GM19372 (cell line): Measurements from ENCODE around the gene IFFO2.

Experiments used
- ATAC-seq: cut with Tn5 transposase; IDR thresholded peaks from one replicate; pipeline ENCODE4 v1.9.1; 2021; ENCODE audit warnings: mild to moderate bottlenecking, low read depth, moderate library complexity; ENCODE audit not compliant: unreplicated experiment

IFFO2 gene

DNA sequence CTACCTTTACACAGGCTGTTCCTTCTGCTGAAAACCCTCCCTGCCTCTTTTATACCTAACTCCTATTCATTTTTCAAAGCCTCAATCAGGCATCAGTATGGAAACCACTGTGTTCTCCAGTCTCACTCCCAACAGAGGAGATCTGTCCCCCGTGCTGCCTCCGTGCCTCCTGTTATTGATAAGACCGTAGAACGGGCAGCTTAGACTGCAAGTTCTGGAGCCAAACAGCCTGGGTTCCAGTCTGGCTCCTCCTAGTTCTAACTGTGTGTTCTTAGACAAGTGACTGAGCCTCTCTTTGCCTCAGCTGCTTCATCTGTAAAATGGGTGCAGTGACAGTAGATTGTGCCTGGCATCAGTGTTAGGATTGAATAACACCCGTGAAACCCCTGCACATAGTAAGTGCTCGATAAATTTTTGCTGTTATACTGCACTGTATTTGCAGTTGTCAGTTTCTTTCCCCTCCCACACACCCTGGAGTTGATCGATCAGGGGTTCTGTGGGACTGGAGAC lies 17.0 kb upstream of the IFFO2 start:
- no peak for ATAC-seq

GRCh38 chr1:18972991-18973390 lies 16.5 kb upstream of the IFFO2 start:
- ATAC-seq, result no peak

GRCh38 chr1:18972531-18972930 lies 16.1 kb upstream of the IFFO2 start:
- ATAC-seq, result no peak

DNA sequence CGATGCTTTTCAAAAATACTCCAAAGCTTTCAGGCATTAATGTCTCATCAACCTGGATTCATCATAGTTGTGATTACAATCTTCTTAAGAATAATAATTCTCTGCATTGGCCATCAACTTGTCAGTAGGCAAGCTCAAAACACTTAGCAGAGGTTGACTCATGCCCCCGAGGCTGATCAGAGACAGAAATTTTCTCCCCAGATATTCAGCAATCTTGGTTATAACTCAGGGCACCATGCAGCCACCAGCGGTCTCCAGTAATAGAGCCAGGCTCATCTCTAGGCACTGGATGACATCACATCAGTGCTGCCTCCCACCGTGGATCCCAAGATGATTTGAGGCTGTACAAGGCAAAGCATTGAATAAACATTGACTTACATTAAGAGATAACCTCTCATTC lies 14.3 kb upstream of the IFFO2 start:
- no peak for ATAC-seq

DNA sequence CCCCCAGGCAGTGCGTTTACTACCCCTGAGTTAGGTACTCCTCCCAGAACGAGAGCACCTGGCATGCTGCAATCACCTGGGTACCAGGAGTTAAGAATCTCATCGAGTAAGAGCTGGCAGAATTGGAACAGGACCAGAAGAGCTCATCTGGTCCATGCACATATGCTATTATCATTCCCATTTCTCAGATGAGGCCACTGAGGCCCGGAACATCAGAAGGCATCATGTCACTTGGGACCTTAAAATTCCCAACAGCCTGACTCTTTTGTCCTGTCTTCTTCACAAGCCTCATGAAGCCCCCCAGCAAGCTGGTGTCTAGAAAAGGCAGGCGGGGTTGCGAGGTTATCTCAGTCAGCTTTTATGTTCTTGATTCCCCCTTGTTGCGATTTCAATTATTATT lies 13.9 kb upstream of the IFFO2 start:
- ATAC-seq, result no peak

DNA sequence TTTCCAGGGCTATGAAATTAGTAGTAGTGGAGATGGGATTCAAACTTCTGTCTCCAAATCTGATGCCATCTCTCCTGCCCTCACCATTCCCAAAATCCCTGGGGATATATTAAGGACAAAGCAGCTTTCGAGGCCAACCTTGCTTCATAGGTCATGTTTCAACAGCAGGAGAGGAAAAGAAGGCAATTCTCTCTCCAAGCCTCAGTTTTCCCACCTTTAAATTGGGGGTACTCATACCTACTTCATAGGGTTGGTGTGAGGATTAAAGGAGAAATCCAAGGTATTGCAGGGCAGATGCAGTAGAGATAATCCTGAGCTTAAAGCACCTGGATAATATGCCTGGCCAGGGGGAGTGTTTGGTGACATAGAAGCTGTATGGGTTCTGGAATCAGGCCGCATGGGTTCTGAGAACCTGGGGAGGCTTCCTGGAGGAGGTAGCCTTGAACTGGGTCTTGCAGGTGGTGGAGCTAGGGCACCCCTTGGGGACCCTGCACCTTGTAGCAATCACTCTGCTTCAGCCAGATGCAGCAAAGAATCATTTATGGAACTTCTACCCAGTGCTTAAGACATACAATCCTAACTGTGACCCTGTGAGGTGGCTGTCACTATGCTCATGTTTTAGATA lies 10.7 kb upstream of the IFFO2 start:
- ATAC-seq, result no peak

DNA sequence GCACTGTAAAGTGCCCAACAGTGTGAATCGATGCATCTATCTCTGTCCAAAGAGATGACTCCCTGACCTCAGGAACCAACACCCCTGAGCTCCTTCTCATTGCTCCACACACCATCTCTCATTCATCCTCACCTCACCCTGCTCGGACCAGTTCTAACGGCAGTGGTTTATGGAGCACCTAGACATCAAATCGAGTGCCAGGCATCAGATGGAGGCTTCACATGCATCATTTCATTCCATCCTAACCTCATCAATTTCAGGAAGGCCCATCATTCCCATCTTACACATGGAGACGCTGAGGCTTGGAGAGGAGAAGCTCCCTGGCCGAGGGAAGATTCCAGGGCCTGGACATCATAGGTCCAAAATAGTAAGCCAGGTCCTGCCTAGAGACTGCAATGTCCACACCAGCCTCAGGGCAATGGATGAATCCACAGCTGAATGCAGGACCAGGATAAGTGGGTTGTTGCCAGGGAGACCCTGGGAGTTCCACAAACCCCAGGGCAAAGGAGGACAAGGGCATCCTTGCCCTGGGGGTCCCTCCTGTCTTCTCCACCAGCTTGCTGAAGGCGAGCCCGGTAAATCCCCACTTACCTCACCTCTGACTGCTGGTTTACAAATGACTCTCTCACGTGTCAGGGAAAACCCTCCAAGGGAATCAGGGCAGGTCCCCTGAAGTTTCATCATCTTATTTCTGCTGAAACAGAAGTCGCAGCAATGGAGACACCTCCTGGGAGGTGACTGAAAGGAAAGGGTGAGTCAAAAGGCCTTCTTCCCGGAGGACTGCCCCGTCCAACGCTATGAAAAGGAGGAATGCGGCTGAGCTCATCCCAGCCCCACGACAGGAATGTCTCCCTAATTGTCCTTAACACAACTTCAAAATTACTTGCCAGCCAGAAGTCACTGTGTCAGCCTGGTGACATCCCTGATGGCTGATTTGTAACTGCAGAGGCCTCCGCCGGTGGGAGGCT lies 9.0 kb upstream of the IFFO2 start:
- ATAC-seq, result no peak

GRCh38 chr1:18963968-18964367 lies 7.5 kb upstream of the IFFO2 start:
- ATAC-seq, result no peak

- ATAC-seq, result no peak
These were observed 6.6 kb upstream of the IFFO2 start for GRCh38 chr1:18962855-18963737.

- ATAC-seq, result no peak
These were observed 5.7 kb upstream of the IFFO2 start for GRCh38 chr1:18962121-18962721.

DNA sequence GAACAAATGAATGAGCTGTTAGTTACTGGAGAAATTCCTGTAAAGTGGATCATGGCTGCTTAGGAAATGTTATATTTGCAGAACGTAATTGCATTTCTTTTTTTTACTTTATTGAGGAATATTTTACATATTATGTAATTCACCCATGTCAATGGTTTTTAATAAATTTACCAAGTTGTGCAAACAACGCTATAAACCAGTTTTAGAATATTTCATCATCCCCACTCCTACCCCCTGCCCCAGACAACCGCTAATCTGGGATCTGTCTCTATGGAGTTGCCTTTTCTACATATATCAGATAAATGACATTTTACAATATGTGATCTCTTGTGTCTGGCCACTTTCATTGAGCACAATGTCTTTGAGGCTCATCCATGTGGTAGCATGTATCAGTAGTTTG lies 4.3 kb upstream of the IFFO2 start:
- no peak for ATAC-seq

DNA sequence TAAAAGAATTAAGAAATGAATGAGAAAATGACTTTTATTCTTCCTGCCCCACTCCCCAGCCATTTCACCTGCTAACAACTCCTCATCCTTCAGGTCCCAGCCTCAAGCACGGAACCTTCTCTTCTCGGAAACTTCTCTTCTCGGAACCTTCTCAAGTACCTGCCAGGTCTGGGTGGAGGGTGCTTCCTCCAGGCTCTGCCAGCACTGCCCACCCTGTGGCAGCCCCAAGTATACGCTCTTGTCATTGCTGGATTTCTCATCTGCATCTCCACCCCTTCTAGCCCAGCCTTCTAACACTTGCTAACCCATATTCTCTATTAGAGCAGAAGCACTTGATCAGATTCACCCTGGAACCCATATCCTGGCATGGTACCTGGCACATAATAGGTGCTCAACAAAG lies 3.9 kb upstream of the IFFO2 start:
- ATAC-seq, result no peak

GRCh38 chr1:18959591-18959990 lies 3.1 kb upstream of the IFFO2 start:
- ATAC-seq, result no peak

DNA sequence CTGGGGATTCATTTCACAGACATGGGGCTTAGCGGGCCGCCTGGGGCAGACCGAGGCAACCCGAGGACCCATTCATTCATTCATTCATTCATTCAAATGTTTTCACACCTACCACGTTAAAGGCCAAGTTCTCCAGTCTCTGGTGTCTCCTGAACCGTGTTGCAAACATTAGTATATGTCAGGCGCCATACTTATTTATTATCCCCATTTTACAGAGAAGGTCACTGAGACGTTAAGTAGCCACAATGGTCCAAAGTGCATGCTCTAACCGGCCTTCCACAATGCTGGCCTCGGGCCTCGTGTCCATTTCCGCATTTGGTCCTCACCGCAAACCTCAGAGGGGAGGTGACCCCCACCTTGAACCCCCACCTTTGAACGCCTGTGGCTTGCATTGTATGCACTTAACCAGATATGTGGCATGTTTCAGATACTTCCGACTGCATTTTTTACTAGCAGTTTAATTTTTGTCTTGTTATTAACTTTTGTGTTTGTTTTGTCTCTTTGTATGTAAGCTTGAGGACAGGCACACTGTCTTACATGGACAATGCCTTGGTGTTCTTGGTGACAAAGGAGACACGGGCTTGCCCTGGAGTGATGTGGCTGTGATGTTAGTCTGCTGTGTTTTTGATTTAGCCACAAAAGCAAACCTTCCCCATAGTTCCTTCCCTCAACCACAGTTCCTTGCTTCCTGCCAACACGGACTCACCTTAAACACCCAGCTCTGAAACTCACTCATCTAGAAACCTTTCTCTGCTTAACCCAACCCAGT lies 1.2 kb upstream of the IFFO2 start:
- no peak for ATAC-seq

DNA sequence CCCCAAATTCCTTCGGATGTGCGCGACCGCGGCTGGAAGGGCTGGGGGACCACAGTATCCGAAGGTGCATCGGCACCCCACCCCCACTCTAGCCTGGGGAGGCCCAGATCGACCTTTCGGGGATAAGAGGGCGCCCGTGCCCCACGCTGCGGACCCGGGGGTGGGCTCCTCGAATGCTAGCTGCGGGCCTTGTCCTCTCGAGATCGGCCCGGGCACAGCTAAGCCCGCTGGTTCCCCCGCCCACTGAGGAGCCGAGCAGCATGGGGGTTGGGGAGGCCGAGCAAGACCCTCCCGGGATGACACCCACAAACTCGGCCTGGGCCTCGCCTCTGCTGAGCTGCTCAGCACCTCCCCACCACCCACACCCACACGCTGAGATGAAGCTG lies 653 bp upstream of the IFFO2 start:
- no peak for ATAC-seq

DNA sequence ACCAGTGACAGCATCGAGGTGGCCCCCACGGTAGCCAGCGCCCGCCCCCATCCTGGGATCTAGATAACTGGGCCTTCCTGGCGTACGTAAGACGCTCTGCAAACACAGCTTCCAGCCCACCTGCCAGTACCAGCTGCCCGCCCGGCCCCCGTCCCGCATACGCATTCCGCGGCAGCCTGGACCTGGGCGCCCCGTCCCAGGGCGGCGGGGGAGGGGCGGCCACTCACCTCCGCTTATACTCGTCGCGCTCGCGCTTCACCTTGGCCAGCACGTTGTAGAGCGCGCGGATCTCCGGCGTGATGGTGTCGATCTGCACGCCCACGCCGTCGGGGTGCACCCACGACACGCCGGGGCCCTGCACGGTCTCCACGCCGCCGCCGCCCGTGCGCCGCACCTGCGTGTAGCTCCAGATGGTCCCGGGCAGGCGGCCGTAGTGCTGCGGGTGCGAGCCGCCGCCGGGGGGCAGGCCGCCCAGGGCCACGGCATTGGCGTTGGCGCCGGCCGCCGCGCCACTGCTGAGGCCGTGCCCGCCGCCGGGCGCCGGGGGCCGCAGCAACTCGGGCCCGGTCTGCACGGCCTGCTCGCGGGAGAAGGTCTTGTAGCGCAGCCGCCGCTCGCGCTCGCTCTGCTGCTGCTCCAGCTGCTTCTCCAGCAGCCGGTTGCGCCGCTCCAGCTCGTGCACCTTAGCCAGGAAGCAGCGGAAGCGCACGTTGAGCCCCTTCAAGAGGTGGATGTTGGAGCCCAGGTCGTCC lies 859 bp downstream of the IFFO2 start:
- peak; percentile 11 for ATAC-seq

GRCh38 chr1:18955131-18955440 lies 1.4 kb downstream of the IFFO2 start:
- ATAC-seq, result no peak

- ATAC-seq, result no peak
These were observed 2.0 kb downstream of the IFFO2 start for GRCh38 chr1:18954270-18955071.
